Tibial artery (tissue), 4 donors: ENCODE data around the gene ALPI.
A peak's percentile ranks its signal among the peaks of the same experiment; 100 is the strongest.
"Not testable (repeated sequence)": the region's sequence is repeated elsewhere in the genome, so short reads cannot be mapped to it uniquely, and the experiment has no call there.

Source experiments
- DNase-seq, 2 donors: peaks; one replicate each; pipeline ENCODE4 v3.0.0-alpha.2; 2019
- H3K27ac ChIP-seq, 2 donors: fragments of 200-600 bp; sonication (generic) in 1 of 2; 1 replicate in 1 of 2; 2 replicates in 1 of 2; pipeline ENCODE4 v1.5.1; 2018 to 2019; ENCODE audit warnings: mild to moderate bottlenecking in 1 of 2
- H3K27me3 ChIP-seq, 2 donors: fragments of 200-600 bp; sonication (generic) in 1 of 2; one replicate each; pipeline versions ENCODE4 v1.5.1 to v1.6.0; 2016 to 2019
- H3K36me3 ChIP-seq, 3 donors: fragments of 200-600 bp; sonication (generic) in 2 of 3; one replicate each; pipeline ENCODE4 v1.5.1; 2016 to 2019; ENCODE audit warnings: mild to moderate bottlenecking in 2 of 3
- H3K4me1 ChIP-seq, 4 donors: fragments of 200-600 bp; sonication (generic) in 2 of 4; 1 replicate in 3 of 4; 2 replicates in 1 of 4; pipeline ENCODE4 v1.5.1; 2016 to 2019
- H3K4me3 ChIP-seq, 2 donors: fragments of 200-600 bp; sonication (generic) in 1 of 2; 1 replicate in 1 of 2; 2 replicates in 1 of 2; pipeline ENCODE4 v1.5.1; 2018 to 2019; ENCODE audit warnings: mild to moderate bottlenecking in 2 of 2
- H3K9me3 ChIP-seq, 3 donors: fragments of 200-600 bp; sonication (generic) in 1 of 3; one replicate each; pipeline ENCODE4 v1.5.1; 2016 to 2019
- intact Hi-C: fragments of 100-400 bp; cut with DNase I; formaldehyde crosslinking; loops from one replicate; pipeline ENCODE4 v1.15.0; 2023; ENCODE audit warnings: low total_unique reads
- TF ChIP-seq, protein P1 (sequence below), 2 experiments: fragments of 200-600 bp in 1 of 2; fragments of 450-650 bp in 1 of 2; IDR thresholded peaks; one replicate each; pipeline ENCODE4 v1.5.1; 2017 to 2019; ENCODE audit warnings: antibody characterized with exemption in 2 of 2, mild to moderate bottlenecking in 1 of 2, moderate library complexity in 1 of 2

Gene ALPI

DNA sequence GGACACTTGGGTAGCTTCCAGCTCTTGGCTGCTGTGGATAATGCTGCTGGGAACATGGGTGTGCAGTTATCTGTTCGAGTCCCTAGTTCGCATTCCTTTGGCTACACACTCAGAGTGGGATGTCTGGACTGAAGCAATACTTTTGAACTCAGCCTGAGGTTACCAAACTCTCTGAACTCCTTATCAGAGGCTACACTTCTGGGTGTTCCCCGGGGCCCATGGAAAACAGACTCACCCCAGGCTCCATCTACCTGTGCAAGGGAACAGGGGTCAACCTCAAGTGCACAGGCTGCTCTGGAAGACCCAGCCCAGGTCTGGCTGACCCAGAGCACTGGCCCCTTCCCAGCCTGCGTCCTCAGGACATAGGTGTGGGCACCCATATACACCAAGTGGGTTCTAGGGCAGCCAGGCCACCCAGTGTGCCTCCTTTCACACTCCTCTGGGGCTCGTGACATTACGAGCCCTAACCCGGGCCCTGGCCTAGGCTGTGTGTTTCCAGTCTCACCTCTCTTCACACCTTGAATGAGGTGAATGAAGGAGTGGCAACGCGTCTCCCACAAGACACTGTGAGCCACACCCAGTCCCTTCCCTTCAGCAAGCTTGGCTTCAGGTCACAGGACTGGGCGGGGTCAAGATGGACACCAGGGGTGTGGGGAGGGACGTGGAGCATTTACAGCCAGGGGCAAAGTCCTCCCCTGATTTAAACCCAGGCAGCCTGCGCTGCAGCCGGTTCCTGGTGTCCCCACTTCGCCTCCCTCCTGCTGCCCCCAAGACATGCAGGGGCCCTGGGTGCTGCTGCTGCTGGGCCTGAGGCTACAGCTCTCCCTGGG is at the start of gene ALPI:
TSS of gene ALPI (plus strand) at position 728 of the 830 bp plus-strand sequence. CDS start at position 775, 47 bp downstream.
- no peaks in the 10 kb centered on the region for H3K36me3 ChIP-seq
- DNase-seq: peak in 1 of 2 donors; percentile 40
- peaks cover 0 to 48% of the 10 kb centered on the region in 2 donors for H3K27me3 ChIP-seq
- TF ChIP-seq, protein P1, sequence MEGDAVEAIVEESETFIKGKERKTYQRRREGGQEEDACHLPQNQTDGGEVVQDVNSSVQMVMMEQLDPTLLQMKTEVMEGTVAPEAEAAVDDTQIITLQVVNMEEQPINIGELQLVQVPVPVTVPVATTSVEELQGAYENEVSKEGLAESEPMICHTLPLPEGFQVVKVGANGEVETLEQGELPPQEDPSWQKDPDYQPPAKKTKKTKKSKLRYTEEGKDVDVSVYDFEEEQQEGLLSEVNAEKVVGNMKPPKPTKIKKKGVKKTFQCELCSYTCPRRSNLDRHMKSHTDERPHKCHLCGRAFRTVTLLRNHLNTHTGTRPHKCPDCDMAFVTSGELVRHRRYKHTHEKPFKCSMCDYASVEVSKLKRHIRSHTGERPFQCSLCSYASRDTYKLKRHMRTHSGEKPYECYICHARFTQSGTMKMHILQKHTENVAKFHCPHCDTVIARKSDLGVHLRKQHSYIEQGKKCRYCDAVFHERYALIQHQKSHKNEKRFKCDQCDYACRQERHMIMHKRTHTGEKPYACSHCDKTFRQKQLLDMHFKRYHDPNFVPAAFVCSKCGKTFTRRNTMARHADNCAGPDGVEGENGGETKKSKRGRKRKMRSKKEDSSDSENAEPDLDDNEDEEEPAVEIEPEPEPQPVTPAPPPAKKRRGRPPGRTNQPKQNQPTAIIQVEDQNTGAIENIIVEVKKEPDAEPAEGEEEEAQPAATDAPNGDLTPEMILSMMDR (IDR thresholded peaks at IDR 0.05): no peak
- H3K9me3 ChIP-seq: no peaks in the 10 kb centered on the region
- H3K4me1 ChIP-seq: no peaks in the 10 kb centered on the region
- no peak within 1 kb of the TSS for H3K4me3 ChIP-seq
- intact Hi-C loops: no loop called here
- H3K27ac ChIP-seq: no peak within 1 kb of the TSS

GRCh38 chr2:232406556-232407310 is 49.2 kb upstream of the ALPI start, which contains the start of gene ALPG:
ALPG (plus strand) TSS chr2:232406844; CDS start chr2:232406895, 51 bp downstream.
- peaks cover 0 to 25% of the 10 kb centered on the region in 2 donors for H3K27me3 ChIP-seq
- no peaks in the 10 kb centered on the region for H3K36me3 ChIP-seq
- H3K4me3 ChIP-seq: no peak within 1 kb of the TSS
- TF ChIP-seq, protein P1 (IDR thresholded peaks at IDR 0.05): no peak
- peak in 1 of 2 donors; percentile 53 for DNase-seq
- H3K4me1 ChIP-seq: no peaks in the 10 kb centered on the region
- no peak within 1 kb of the TSS for H3K27ac ChIP-seq
- intact Hi-C loops: no loop called here
- H3K9me3 ChIP-seq: no peaks in the 10 kb centered on the region

DNA sequence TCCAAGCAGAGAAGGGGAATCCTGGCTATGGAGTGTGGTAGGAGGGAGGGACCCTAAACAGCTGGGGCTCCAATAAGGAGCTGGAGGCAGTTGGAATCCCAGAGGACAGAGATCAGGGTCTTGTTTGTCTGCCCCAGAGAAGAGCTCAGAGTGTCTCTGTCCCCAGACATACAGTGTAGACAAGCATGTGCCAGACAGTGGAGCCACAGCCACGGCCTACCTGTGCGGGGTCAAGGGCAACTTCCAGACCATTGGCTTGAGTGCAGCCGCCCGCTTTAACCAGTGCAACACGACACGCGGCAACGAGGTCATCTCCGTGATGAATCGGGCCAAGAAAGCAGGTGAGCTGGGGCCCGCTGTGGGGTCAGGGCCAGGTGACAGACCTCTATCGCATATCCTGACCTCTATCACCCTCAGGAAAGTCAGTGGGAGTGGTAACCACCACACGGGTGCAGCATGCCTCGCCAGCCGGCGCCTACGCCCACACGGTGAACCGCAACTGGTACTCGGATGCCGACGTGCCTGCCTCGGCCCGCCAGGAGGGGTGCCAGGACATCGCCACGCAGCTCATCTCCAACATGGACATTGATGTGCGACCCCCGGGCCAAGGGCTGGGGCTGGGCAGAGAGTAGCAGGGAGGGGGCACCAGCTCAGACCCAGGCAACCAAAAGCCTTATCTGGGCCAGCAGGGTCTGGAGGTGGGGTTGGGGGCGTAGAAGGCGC is 48.4 kb upstream of the ALPI start:
- intact Hi-C loops, H3K9me3 ChIP-seq, H3K4me3 ChIP-seq, H3K36me3 ChIP-seq, H3K4me1 ChIP-seq, H3K27ac ChIP-seq: not testable (repeated sequence)
- DNase-seq: peak in 1 of 2 donors; percentile 46
- peaks cover 0 to 24% of the 10 kb centered on the region in 2 donors for H3K27me3 ChIP-seq

- intact Hi-C loops: not testable (repeated sequence)
Observed at GRCh38 chr2:232408269-232408668, 47.7 kb upstream of the ALPI start.

DNA sequence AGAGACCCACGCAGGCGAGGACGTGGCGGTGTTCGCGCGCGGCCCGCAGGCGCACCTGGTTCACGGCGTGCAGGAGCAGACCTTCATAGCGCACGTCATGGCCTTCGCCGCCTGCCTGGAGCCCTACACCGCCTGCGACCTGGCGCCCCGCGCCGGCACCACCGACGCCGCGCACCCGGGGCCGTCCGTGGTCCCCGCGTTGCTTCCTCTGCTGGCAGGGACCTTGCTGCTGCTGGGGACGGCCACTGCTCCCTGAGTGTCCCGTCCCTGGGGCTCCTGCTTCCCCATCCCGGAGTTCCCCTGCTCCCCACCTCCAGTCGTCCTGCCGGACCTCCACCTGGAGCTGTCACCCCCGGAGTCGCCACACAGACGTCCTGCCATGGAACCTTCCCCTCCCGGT is 46.3 kb upstream of the ALPI start:
- DNase-seq, H3K27ac ChIP-seq, H3K36me3 ChIP-seq, intact Hi-C loops, H3K9me3 ChIP-seq, H3K4me1 ChIP-seq, H3K4me3 ChIP-seq: not testable (repeated sequence)
- peaks cover 0 to 26% of the 10 kb centered on the region in 2 donors for H3K27me3 ChIP-seq

More at GRCh38 chr2:232408269-232408668, 47.7 kb upstream of the ALPI start:
- not testable (repeated sequence) for H3K27ac ChIP-seq, H3K4me1 ChIP-seq, H3K9me3 ChIP-seq, H3K36me3 ChIP-seq, H3K4me3 ChIP-seq
- peak in 1 of 2 donors; percentile 23 for DNase-seq
- H3K27me3 ChIP-seq: peaks cover 0 to 23% of the 10 kb centered on the region in 2 donors

DNA sequence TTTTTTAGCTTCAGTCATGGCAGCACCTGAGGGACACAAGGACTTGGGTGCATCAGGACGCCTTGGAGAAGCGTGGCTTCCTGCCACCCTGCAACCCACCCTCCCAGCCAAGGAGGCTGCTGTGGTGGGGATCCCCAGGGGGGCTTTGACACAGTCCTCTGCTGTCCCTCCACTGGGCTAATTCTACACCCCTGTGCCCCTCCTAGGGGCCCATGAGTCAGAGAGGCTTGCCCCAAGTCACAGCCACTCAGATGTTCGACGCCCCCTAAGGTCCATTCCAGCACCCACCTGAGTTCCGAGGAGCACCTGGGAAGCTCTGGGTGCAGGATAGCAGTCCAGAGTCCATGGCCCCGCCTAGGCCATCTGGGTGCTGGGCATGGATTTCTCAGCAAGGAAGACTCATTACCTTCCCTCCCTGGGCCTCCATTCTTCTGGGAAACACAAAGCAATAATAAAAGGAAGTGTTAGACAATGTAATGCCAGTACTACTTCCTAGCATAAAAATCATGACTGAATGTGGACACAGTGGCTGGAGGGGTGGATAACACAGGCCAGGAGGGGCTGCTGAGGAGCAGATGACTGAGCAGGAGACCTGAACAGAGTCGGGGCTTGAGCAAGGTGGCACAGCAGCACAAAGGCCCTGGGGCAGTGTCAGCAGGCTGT is 45.6 kb upstream of the ALPI start:
- Histone ChIP-seq H3K27ac (no peak overlapping the region), H3K9me3 (no peaks in the 10 kb centered on the region), H3K4me3 (no peak overlapping the region), H3K36me3 (no peaks in the 10 kb centered on the region), H3K27me3 (peaks cover 0 to 33% of the 10 kb centered on the region in 2 donors), H3K4me1 (no peaks in the 10 kb centered on the region)
- DNase-seq: peak in 1 of 2 donors; percentile 29
- TF ChIP-seq, protein P1 (IDR thresholded peaks at IDR 0.05): no peak
- intact Hi-C loops: no loop called here
